Left renal cortex interstitium (tissue), 4 donors: ENCODE measurements around the gene TNIP2. TPM values are rescaled to one million over a fixed set of nuclear protein-coding genes. Genes with fewer than 3 reads are reported as not detected.
"Not testable (repeated sequence)": the region's sequence is repeated elsewhere in the genome, so short reads cannot be mapped to it uniquely, and the experiment has no call there.

Source experiments
- DNase-seq, 4 donors: peaks; one replicate each; pipeline ENCODE4 v3.0.0-alpha.2; 2013; ENCODE audit warnings: low read depth in 4 of 4, low spot score in 2 of 4, missing footprints in 1 of 4
- polyA plus RNA-seq, 4 donors: library from polyadenylated mRNA; unstranded; fragments of 120-200 nt; gene quantifications; one replicate each; pipeline ENCODE4 v1.2.1, GENCODE V29; 2013; ENCODE audit not compliant: insufficient read length in 4 of 4

The TNIP2 gene
- polyA plus RNA-seq, 4 donors, result 15.5 to 24.2 (median 22.2) TPM

GRCh38 chr4:2726881-2727280 lies 29.3 kb downstream of the TNIP2 start:
- not testable (repeated sequence) for DNase-seq

- DNase-seq, result no peak
Measured at GRCh38 chr4:2725380-2725779, 30.8 kb downstream of the TNIP2 start.

DNA sequence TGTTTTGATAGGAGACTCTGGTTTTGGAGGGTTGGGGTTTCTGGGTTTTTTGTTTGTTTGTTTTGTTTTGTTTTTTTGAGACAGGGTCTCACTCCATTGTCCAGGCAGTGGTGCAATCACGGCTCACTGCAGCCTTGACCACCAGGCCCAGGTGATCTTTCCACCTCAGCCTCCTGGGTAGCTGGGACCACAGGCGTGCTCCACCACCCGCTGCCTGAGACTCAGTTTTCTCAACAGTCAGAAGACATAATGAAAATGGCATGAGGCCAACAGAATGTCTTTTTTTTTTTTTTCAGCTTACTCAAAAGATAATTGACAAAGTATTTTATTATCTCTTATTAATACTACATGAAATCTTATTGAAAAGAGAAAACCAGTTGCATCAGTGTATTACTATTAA lies 32.4 kb downstream of the TNIP2 start:
- no peak for DNase-seq

- no peak for DNase-seq
Measured at GRCh38 chr4:2722033-2722432, 34.1 kb downstream of the TNIP2 start.

DNA sequence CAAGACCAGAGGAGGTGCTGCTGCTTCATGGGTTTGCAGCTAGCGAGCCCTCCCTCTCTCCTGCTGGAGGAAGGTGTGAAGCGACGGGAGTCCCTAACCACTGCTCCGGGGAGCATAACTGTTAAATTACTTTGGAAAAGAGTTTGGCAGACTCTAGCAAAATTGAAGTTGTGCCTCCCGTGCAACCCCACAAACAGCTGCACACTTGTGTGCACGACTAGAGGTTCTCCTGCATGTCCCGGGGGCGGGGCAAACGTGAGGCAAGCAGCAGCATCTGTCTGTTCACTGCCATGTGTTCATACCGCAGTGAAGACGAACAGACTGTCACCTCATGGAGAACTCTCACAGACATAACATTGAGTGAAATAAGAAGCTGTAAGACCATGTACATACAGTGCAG lies 34.5 kb downstream of the TNIP2 start:
- no peak for DNase-seq

DNA sequence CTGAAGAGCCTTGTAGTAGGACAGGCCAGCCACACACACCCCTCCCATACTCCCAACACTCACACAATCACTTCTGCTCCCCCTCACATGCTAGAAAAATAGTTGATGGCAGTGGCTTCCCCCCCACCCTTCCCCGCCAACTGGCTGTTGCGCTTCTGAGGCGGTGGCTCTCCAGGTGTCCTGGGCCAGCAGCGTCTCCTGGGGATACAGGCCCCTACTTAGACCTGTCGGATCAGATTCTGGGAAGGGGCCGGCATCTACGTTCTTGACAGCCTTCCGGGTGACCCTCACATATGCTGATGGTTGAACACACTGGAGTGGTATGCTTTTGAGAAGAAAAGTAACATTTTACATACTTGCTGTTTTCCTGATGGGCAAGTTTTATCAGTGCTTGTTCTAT lies 39.9 kb downstream of the TNIP2 start:
- no peak for DNase-seq

DNA sequence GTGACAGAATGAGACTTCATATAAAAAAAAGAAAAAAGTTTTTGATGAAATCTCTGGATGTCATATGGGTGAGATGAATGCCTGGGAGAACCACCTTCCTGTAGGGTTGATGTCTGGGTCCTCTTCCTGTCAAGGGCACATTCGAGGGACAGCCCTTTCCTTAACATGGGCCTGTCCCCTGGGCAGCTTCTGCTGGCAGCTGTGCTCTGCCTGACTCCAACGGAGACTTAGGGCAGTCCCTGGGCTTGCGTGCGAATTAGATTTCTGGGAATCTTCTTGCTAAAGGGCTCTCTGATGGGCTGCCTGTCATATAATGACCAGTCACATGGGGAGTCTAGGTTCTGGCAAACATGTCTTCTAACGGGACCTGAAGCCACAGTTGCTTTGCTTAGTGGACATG lies 40.7 kb downstream of the TNIP2 start:
- DNase-seq, result no peak

DNA sequence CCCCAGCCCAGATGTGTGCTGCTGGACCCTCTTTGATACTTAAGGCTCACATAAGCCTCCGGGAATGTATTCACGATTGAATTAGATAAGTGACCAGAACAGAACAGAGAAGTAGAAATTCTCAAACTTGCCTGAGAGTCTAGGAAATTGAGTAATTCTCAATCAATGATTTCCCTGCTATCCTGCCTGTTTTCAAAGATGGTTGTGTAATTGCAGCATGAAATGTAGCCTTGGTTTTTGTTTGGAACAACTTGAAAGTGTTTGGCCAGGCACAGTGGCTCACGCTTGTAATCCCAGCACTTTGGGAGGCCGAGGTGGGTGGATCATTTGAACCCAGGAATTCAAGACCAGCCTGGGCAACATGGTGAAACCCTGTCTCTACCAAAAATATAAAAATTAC lies 41.2 kb downstream of the TNIP2 start:
- no peak for DNase-seq

DNA sequence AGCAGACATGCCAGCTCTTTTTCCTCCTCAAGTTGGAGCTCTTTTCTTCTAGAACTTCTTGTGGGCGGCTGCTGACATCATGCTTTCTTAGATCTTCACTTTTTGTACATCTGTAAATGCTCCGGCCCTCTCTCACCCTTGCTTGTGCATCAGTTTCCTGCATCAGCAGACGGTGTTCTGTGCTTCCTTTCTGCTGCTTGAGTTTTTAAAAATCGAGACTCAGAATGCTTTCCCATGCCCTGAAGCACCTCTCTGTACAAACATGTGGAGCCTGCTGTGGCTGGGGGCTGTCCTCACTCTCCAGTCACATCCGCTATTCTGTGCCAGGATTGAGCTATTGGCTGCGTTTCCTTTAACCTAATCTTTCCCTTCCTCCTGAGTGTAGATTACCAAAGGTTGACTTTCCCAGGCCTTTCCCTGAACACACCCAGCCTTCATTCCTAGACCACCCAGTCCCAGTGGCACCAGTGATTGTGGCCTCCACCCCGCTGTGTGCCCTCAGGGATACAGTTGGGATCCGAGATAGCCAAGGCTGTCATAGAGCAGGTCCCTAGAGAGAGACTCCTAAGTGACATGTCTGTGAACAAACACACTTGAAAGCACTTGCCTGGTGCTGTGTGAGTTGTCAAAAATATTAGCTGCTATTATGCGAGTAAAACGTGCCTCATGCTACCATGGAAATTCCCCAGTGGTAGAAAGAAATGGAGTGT lies 41.9 kb downstream of the TNIP2 start:
- DNase-seq, result no peak

- no peak for DNase-seq
Measured at GRCh38 chr4:2713337-2713736, 42.8 kb downstream of the TNIP2 start.

DNA sequence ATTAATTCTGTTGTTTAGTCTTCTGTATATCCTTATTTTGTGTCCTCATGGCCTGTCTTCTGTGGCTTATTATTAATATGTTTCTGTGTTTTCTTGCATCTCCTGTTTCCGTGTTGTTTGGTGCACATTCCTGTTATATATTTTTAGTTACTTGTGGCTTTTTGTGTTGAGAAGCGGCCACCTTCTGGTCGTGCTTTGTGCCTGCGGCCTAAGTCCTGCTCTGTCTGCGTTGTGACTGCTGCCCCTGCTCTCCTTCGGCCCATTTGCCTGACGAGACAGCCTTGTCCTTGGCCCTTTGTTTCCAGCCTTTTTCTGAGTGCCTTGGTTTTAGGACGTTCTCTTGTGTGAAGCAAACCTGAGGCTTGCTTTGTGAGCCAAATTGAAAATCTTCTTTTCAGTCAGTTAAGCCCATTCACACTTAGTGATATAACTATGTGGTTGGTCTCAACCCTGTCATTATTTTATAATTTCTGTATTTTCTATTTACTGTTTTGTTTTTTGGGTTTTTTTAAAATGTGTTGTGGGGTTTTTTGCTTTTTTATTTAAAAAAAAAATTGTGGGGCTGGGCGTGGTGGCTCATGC lies 43.8 kb downstream of the TNIP2 start:
- no peak for DNase-seq

DNA sequence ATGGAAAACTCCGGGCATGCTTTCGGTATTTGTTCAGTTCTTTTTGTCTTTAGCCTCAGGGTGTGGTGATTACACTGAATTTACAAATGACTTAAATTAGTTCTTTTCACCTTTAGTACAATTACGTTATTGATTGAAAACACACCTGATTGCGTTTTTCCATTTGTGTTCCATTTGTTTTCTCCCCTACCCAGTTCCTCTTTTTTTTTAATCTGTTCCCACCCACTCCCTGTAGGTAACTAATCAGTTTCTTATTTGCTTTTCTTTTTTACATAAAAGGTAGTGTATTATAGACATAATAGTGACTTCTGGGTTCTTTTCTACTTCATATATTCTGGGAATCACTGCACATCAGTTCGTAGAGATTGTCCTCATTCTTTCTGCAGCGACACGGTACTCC lies 53.4 kb downstream of the TNIP2 start:
- DNase-seq, result no peak

- no peak for DNase-seq
Measured at GRCh38 chr4:2702361-2702760, 53.8 kb downstream of the TNIP2 start.

GRCh38 chr4:2700031-2700430 lies 56.1 kb downstream of the TNIP2 start:
- no peak for DNase-seq

GRCh38 chr4:2699534-2699933 lies 56.6 kb downstream of the TNIP2 start:
- DNase-seq, result no peak

DNA sequence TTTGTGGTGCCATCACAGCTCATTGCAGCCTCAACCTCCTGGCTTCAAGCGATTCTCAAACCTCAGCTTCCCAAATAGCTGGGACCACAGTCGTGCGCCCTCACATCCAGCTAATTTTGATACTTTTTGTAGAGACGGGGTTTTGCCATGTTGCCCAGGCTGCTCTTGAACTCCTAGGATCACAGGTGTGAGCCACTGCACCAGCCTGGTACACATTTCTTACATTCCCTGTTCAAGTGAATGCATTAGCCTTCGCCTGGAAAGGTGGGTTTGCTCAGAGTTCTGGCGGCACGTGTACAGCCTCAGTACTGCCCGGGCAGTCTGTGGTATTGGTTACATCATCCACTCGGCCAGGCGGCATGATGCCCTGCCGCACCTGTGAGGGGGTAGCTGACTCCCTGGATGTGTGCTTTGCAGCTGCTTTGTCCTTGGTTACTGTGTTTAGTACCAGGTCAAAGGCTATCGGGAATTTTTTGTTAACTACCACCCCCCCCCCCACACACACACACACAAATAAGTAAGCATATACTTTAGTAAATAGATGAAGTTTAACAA lies 57.1 kb downstream of the TNIP2 start:
- DNase-seq, result no peak

DNA sequence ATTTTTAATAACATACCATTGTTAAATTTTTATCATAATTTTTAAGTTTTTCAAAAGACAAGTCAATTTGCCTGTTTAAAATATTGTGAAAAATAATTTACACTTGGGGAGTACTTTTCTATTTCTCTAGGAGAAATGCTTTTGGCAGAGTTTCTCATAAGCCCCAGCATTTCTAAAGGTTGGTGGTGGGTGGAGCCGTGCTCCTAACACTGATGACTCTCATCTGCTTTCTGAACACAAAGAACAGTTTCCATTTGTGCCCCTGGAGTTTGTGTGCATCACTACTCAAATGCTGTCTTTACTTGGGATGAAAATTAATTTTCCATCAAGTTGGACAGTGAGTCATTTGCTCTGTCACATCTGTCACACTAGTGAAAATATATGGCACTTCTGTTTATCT lies 57.6 kb downstream of the TNIP2 start:
- DNase-seq, result no peak

- no peak for DNase-seq
Measured at GRCh38 chr4:2697995-2698414, 58.1 kb downstream of the TNIP2 start.

GRCh38 chr4:2696423-2696822 lies 59.7 kb downstream of the TNIP2 start:
- no peak for DNase-seq

- DNase-seq, result no peak
Measured at GRCh38 chr4:2695346-2696060, 60.6 kb downstream of the TNIP2 start.

DNA sequence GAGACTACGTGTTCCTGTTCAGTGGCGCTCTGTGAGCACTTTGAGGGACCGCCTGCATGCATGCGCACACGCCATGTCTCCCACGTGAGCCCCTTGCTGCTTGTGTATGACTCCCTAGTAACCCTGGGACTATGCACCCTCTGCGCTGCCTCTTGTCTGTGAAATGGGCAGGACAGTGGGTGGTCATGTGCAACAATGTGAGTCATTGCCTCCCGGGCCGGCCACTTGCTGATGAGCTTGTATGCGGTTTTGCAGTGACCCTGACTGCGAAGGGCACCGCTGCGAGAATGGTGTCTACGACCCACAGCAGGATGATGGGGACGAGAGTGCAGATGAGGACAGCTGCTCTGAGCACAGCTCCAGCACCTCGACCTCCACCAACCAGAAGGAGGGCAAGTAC lies 61.4 kb downstream of the TNIP2 start:
- DNase-seq, result no peak

GRCh38 chr4:2691952-2692435 lies 64.1 kb downstream of the TNIP2 start:
- no peak for DNase-seq
